Measurements from ENCODE around the gene PRKCA.

DNA sequence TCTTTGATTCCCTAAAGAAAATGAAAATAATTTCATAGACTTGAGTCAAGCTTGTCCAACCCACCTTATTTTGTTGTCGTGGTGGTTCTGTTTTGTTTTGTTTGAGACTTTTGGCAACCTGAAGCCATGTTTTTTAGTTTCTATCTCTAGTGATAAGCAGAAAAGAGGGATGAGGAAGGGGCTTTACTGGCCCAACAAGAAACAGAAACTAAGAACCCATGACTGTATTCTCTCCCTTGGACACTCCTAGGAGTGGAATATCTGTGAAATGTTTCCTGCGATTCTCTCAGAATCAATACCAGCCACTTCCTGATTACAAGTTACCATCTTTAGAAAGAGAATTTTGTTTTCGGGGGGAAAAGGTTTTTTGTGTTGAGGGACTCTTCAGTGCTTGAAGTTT, 207.5 kb downstream of the PRKCA start:
- TF ChIP-seq AFF1 (IDR thresholded peaks at IDR 0.05; ENCODE audit: low read depth in 1 of 2, partially characterized antibody in 2 of 2) (no peak), ZNF311 (CRISPR knock-in tag; IDR thresholded peaks at IDR 0.05) (no peak), EZH2 (IDR thresholded peaks at IDR 0.05; ENCODE audit: borderline replicate concordance, low read depth, low read length) (no peak), MEF2A (IDR thresholded peaks at IDR 0.05; ENCODE audit: control insufficient read depth, low read depth, low read length) (no peak)

Data from K562 (cell line).